ENCODE measurements around the gene PRKAR1A. TPM values are rescaled to one million over a fixed set of nuclear protein-coding genes. Genes with fewer than 3 reads are reported as not detected.

PRKAR1A gene
- total RNA-seq, 3 donors from 2014 or later: 331 to 432 (median 409) TPM

GRCh38 chr17:68595496-68595895, 83.3 kb downstream of the PRKAR1A start:
- no peaks in the 10 kb centered on the region for H3K9me3 ChIP-seq
- no peaks in the 10 kb centered on the region for H3K27me3 ChIP-seq
- H3K4me3 ChIP-seq: peak overlapping the region in 1 of 3 donors; percentile 8
- intact Hi-C loops (cut with DNase I; ENCODE audit: low total_unique reads): no loop called here
- DNase-seq (ENCODE audit: low spot score in 2 of 2): no peak
- H3K4me1 ChIP-seq: peaks cover 0 to 5% of the 10 kb centered on the region in 2 donors
- TF ChIP-seq CTCF (IDR thresholded peaks at IDR 0.05) (no peak), POLR2A (IDR thresholded peaks at IDR 0.05) (no peak), POLR2AphosphoS5 (IDR thresholded peaks at IDR 0.05) (no peak)
- H3K36me3 ChIP-seq: no peaks in the 10 kb centered on the region
- peak overlapping the region; percentile 35 to 79 for H3K27ac ChIP-seq

GRCh38 chr17:68595986-68596385, 83.8 kb downstream of the PRKAR1A start:
- Histone ChIP-seq H3K4me3 (peak overlapping the region in 1 of 3 donors; percentile 36), H3K4me1 (peaks cover 0 to 5% of the 10 kb centered on the region in 2 donors), H3K36me3 (no peaks in the 10 kb centered on the region), H3K9me3 (no peaks in the 10 kb centered on the region), H3K27ac (peak overlapping the region; percentile 44 to 79), H3K27me3 (no peaks in the 10 kb centered on the region)
- DNase-seq (ENCODE audit: low spot score in 2 of 2): no peak
- no peak for TF ChIP-seq POLR2A (IDR thresholded peaks at IDR 0.05)
- TF ChIP-seq POLR2AphosphoS5 (IDR thresholded peaks at IDR 0.05): no peak
- no peak for TF ChIP-seq CTCF (IDR thresholded peaks at IDR 0.05)
- intact Hi-C loops (cut with DNase I; ENCODE audit: low total_unique reads): no loop called here

GRCh38 chr17:68596411-68596945, 84.2 kb downstream of the PRKAR1A start:
- H3K4me3 ChIP-seq: peak overlapping the region in 1 of 3 donors; percentile 36
- no peak for DNase-seq (ENCODE audit: low spot score in 2 of 2)
- intact Hi-C loops (cut with DNase I; ENCODE audit: low total_unique reads): no loop called here
- H3K9me3 ChIP-seq: no peaks in the 10 kb centered on the region
- H3K36me3 ChIP-seq: no peaks in the 10 kb centered on the region
- H3K4me1 ChIP-seq: peaks cover 0 to 5% of the 10 kb centered on the region in 2 donors
- no peak for TF ChIP-seq CTCF (IDR thresholded peaks at IDR 0.05)
- TF ChIP-seq POLR2A (IDR thresholded peaks at IDR 0.05): no peak
- TF ChIP-seq POLR2AphosphoS5 (IDR thresholded peaks at IDR 0.05): no peak
- H3K27ac ChIP-seq: peak overlapping the region; percentile 44 to 79
- H3K27me3 ChIP-seq: no peaks in the 10 kb centered on the region

GRCh38 chr17:68598074-68598473, 85.8 kb downstream of the PRKAR1A start:
- Histone ChIP-seq H3K36me3 (no peaks in the 10 kb centered on the region), H3K27me3 (no peaks in the 10 kb centered on the region), H3K4me3 (peak overlapping the region; percentile 63 to 86 (median 81)), H3K4me1 (no peaks in the 10 kb centered on the region), H3K9me3 (no peaks in the 10 kb centered on the region), H3K27ac (peak overlapping the region; percentile 55 to 79)
- TF ChIP-seq POLR2AphosphoS5 (IDR thresholded peaks at IDR 0.05) (no peak), POLR2A (IDR thresholded peaks at IDR 0.05) (no peak), CTCF (IDR thresholded peaks at IDR 0.05) (no peak)
- DNase-seq (ENCODE audit: low spot score in 2 of 2): no peak
- intact Hi-C loops (cut with DNase I; ENCODE audit: low total_unique reads): no loop called here

- no peak for DNase-seq (ENCODE audit: low spot score in 2 of 2)
- H3K36me3 ChIP-seq: no peaks in the 10 kb centered on the region
- no peaks in the 10 kb centered on the region for H3K27me3 ChIP-seq
- H3K4me1 ChIP-seq: no peaks in the 10 kb centered on the region
- H3K27ac ChIP-seq: peak overlapping the region; percentile 55 to 79
- TF ChIP-seq POLR2A (IDR thresholded peaks at IDR 0.05): no peak
- intact Hi-C loops (cut with DNase I; ENCODE audit: low total_unique reads): no loop called here
- H3K9me3 ChIP-seq: no peaks in the 10 kb centered on the region
- peak overlapping the region; percentile 63 to 86 (median 81) for H3K4me3 ChIP-seq
These were observed 86.3 kb downstream of the PRKAR1A start for GRCh38 chr17:68598545-68598961.

Data from breast epithelium (tissue), 4 donors.